Esophagus muscularis mucosa (tissue), 3 donors: ENCODE measurements around the gene SLC8A1.

Experiments
- POLR2A ChIP-seq: fragments of 450-650 bp; IDR thresholded peaks from one replicate; pipeline ENCODE4 v1.6.1; 2017; ENCODE audit warnings: antibody characterized with exemption, moderate library complexity, mild to moderate bottlenecking, low read depth
- TF ChIP-seq, protein P1 (sequence below), 3 experiments: fragments of 200-600 bp in 2 of 3; fragments of 450-650 bp in 1 of 3; sonication (generic) in 2 of 3; IDR thresholded peaks; one replicate each; pipeline ENCODE4 v1.5.1; 2017 to 2019; ENCODE audit warnings: antibody characterized with exemption in 3 of 3, mild to moderate bottlenecking in 2 of 3, moderate library complexity in 1 of 3

DNA sequence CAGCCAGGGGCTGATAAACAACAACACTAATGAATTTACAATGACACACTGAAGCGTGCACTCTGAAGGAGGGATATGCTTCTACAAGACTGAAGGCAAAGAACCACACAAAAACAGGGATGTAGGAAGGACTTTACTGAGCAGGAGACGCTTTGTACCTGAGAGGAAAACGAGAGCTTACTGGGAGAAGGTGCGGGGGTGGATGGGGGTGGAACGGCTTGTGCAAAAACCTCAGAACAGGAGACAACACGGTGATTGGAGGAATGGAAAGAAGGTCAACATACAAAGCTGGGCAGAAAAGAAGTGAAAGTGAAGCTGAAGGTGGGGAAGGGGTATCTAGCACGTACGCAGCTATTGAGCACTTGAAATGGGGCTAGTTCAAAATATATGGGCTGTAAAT, 93.1 kb downstream of the SLC8A1 start:
- TF ChIP-seq, protein P1, sequence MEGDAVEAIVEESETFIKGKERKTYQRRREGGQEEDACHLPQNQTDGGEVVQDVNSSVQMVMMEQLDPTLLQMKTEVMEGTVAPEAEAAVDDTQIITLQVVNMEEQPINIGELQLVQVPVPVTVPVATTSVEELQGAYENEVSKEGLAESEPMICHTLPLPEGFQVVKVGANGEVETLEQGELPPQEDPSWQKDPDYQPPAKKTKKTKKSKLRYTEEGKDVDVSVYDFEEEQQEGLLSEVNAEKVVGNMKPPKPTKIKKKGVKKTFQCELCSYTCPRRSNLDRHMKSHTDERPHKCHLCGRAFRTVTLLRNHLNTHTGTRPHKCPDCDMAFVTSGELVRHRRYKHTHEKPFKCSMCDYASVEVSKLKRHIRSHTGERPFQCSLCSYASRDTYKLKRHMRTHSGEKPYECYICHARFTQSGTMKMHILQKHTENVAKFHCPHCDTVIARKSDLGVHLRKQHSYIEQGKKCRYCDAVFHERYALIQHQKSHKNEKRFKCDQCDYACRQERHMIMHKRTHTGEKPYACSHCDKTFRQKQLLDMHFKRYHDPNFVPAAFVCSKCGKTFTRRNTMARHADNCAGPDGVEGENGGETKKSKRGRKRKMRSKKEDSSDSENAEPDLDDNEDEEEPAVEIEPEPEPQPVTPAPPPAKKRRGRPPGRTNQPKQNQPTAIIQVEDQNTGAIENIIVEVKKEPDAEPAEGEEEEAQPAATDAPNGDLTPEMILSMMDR (IDR thresholded peaks at IDR 0.05) = no peak
- no peak for TF ChIP-seq POLR2A
